Activated naive CD4-positive, alpha-beta T cell treated with anti-CD3 and anti-CD28 coated beads, Interleukin-2, amount 10 ng/mL, durations not matched to agents 7 days and 5 days (primary cell): ENCODE results near the gene RASAL2.
"Not testable (repeated sequence)": the region's sequence is repeated elsewhere in the genome, so short reads cannot be mapped to it uniquely, and the experiment has no call there.

ENCODE experiments used
- CTCF ChIA-PET: fragments of 350-600 bp; sonication (Branson Sonifier 250); formaldehyde crosslinking; loops from one replicate; lab custom pipeline; 2021; ENCODE audit warnings: antibody characterized with exemption; lab: Charles Lee
- DNase-seq: peaks from one replicate; pipeline ENCODE4 v3.0.0-alpha.2; 2020
- H3K27ac Mint-ChIP-seq: one replicate; pipeline ENCODE4 v1.8.0; 2021; ENCODE audit warnings: mild to moderate bottlenecking, moderate library complexity, mixed read lengths
- H3K27me3 Mint-ChIP-seq: one replicate; pipeline ENCODE4 v1.8.0; 2021; ENCODE audit warnings: mild to moderate bottlenecking, mixed read lengths
- H3K36me3 Mint-ChIP-seq: one replicate; pipeline ENCODE4 v1.8.0; 2021; ENCODE audit warnings: mixed read lengths
- H3K4me1 Mint-ChIP-seq: one replicate; pipeline ENCODE4 v1.8.0; 2021; ENCODE audit warnings: mixed read lengths
- H3K4me3 Mint-ChIP-seq: one replicate; pipeline ENCODE4 v1.8.0; 2021; ENCODE audit warnings: mild to moderate bottlenecking, moderate library complexity, mixed read lengths
- H3K9me3 Mint-ChIP-seq: one replicate; pipeline ENCODE4 v1.8.0; 2021; ENCODE audit warnings: mixed read lengths

RASAL2 gene

GRCh38 chr1:178368208-178368607 is 274.3 kb downstream of the RASAL2 start:
- CTCF ChIA-PET: no interaction called here
- Mint-ChIP-seq H3K4me1 (no peaks in the 10 kb centered on the region), H3K36me3 (no peaks in the 10 kb centered on the region), H3K27ac (no peak overlapping the region), H3K27me3 (no peaks in the 10 kb centered on the region), H3K4me3 (no peak overlapping the region), H3K9me3 (no peaks in the 10 kb centered on the region)
- DNase-seq: no peak

- CTCF ChIA-PET: no interaction called here
- no peak overlapping the region for H3K27ac Mint-ChIP-seq
- no peaks in the 10 kb centered on the region for H3K36me3 Mint-ChIP-seq
- no peak overlapping the region for H3K4me3 Mint-ChIP-seq
- H3K9me3 Mint-ChIP-seq: no peaks in the 10 kb centered on the region
- no peaks in the 10 kb centered on the region for H3K4me1 Mint-ChIP-seq
- no peak for DNase-seq
- no peaks in the 10 kb centered on the region for H3K27me3 Mint-ChIP-seq
Measured at GRCh38 chr1:178371235-178371634, 277.3 kb downstream of the RASAL2 start.

- no peaks in the 10 kb centered on the region for H3K36me3 Mint-ChIP-seq
- CTCF ChIA-PET: no interaction called here
- H3K27me3 Mint-ChIP-seq: no peaks in the 10 kb centered on the region
- no peak for DNase-seq
- H3K4me1 Mint-ChIP-seq: no peaks in the 10 kb centered on the region
- H3K4me3 Mint-ChIP-seq: no peak overlapping the region
- no peak overlapping the region for H3K27ac Mint-ChIP-seq
- H3K9me3 Mint-ChIP-seq: no peaks in the 10 kb centered on the region
Measured at GRCh38 chr1:178371933-178372388, 278.1 kb downstream of the RASAL2 start.

GRCh38 chr1:178374016-178374415 is 280.1 kb downstream of the RASAL2 start:
- no peak for DNase-seq
- Mint-ChIP-seq H3K4me1 (no peaks in the 10 kb centered on the region), H3K4me3 (no peak overlapping the region), H3K9me3 (no peaks in the 10 kb centered on the region), H3K27ac (no peak overlapping the region), H3K27me3 (no peaks in the 10 kb centered on the region), H3K36me3 (no peaks in the 10 kb centered on the region)
- CTCF ChIA-PET: no interaction called here

- H3K27me3 Mint-ChIP-seq: no peaks in the 10 kb centered on the region
- no peak overlapping the region for H3K4me3 Mint-ChIP-seq
- H3K9me3 Mint-ChIP-seq: no peaks in the 10 kb centered on the region
- no peaks in the 10 kb centered on the region for H3K36me3 Mint-ChIP-seq
- H3K4me1 Mint-ChIP-seq: no peaks in the 10 kb centered on the region
- no peak for DNase-seq
- CTCF ChIA-PET: interaction anchor here (1.0 kb wide), 1 partner anchor 76 kb away, joined by 3 read pairs; no protein-coding TSS in a partner anchor
- no peak overlapping the region for H3K27ac Mint-ChIP-seq
Measured at GRCh38 chr1:178376008-178376407, 282.1 kb downstream of the RASAL2 start.

- no peak for DNase-seq
- H3K9me3 Mint-ChIP-seq: no peaks in the 10 kb centered on the region
Measured at GRCh38 chr1:178379807-178380206, 285.9 kb downstream of the RASAL2 start.

GRCh38 chr1:178382372-178382771 is 288.5 kb downstream of the RASAL2 start:
- CTCF ChIA-PET: no interaction called here
- no peaks in the 10 kb centered on the region for H3K9me3 Mint-ChIP-seq
- no peak overlapping the region for H3K27ac Mint-ChIP-seq
- no peaks in the 10 kb centered on the region for H3K36me3 Mint-ChIP-seq
- H3K27me3 Mint-ChIP-seq: no peaks in the 10 kb centered on the region
- no peak for DNase-seq
- H3K4me1 Mint-ChIP-seq: no peaks in the 10 kb centered on the region
- H3K4me3 Mint-ChIP-seq: no peak overlapping the region

More at GRCh38 chr1:178379807-178380206, 285.9 kb downstream of the RASAL2 start:
- H3K4me1 Mint-ChIP-seq: no peaks in the 10 kb centered on the region
- CTCF ChIA-PET: no interaction called here
- H3K4me3 Mint-ChIP-seq: no peak overlapping the region
- H3K27me3 Mint-ChIP-seq: no peaks in the 10 kb centered on the region
- H3K36me3 Mint-ChIP-seq: no peaks in the 10 kb centered on the region
- H3K27ac Mint-ChIP-seq: no peak overlapping the region

GRCh38 chr1:178385662-178386061 is 291.8 kb downstream of the RASAL2 start:
- H3K4me1 Mint-ChIP-seq: no peaks in the 10 kb centered on the region
- no peaks in the 10 kb centered on the region for H3K9me3 Mint-ChIP-seq
- no peaks in the 10 kb centered on the region for H3K36me3 Mint-ChIP-seq
- H3K27me3 Mint-ChIP-seq: no peaks in the 10 kb centered on the region
- no peak overlapping the region for H3K4me3 Mint-ChIP-seq
- CTCF ChIA-PET: no interaction called here
- DNase-seq: no peak
- H3K27ac Mint-ChIP-seq: no peak overlapping the region

- Mint-ChIP-seq H3K27ac (no peak overlapping the region), H3K36me3 (no peaks in the 10 kb centered on the region), H3K27me3 (no peaks in the 10 kb centered on the region), H3K9me3 (no peaks in the 10 kb centered on the region), H3K4me3 (no peak overlapping the region), H3K4me1 (no peaks in the 10 kb centered on the region)
- CTCF ChIA-PET: no interaction called here
- no peak for DNase-seq
Measured at GRCh38 chr1:178388418-178389145, 294.7 kb downstream of the RASAL2 start.

- Mint-ChIP-seq H3K27me3 (no peaks in the 10 kb centered on the region), H3K9me3 (no peaks in the 10 kb centered on the region), H3K27ac (no peak overlapping the region), H3K4me3 (no peak overlapping the region), H3K36me3 (no peaks in the 10 kb centered on the region), H3K4me1 (no peaks in the 10 kb centered on the region)
- DNase-seq: no peak
- CTCF ChIA-PET: no interaction called here
Measured at GRCh38 chr1:178389441-178389840, 295.5 kb downstream of the RASAL2 start.

GRCh38 chr1:178390280-178390679 is 296.4 kb downstream of the RASAL2 start:
- not testable (repeated sequence) for H3K4me3 Mint-ChIP-seq, H3K9me3 Mint-ChIP-seq, H3K27me3 Mint-ChIP-seq, H3K4me1 Mint-ChIP-seq, H3K36me3 Mint-ChIP-seq, DNase-seq, H3K27ac Mint-ChIP-seq
- CTCF ChIA-PET: interaction anchor here (0.7 kb wide), 1 partner anchor 91 kb away, joined by 4 read pairs; no protein-coding TSS in a partner anchor

GRCh38 chr1:178393370-178393769 is 299.5 kb downstream of the RASAL2 start:
- DNase-seq: no peak
- no peaks in the 10 kb centered on the region for H3K36me3 Mint-ChIP-seq
- no peaks in the 10 kb centered on the region for H3K9me3 Mint-ChIP-seq
- no peaks in the 10 kb centered on the region for H3K27me3 Mint-ChIP-seq
- H3K4me3 Mint-ChIP-seq: no peak overlapping the region
- CTCF ChIA-PET: no interaction called here
- H3K4me1 Mint-ChIP-seq: no peaks in the 10 kb centered on the region
- H3K27ac Mint-ChIP-seq: no peak overlapping the region

- Mint-ChIP-seq H3K27ac (no peak overlapping the region), H3K36me3 (no peaks in the 10 kb centered on the region), H3K4me1 (no peaks in the 10 kb centered on the region), H3K4me3 (no peak overlapping the region), H3K27me3 (no peaks in the 10 kb centered on the region), H3K9me3 (no peaks in the 10 kb centered on the region)
- CTCF ChIA-PET: no interaction called here
- DNase-seq: no peak
Measured at GRCh38 chr1:178396789-178397188, 302.9 kb downstream of the RASAL2 start.

- no peaks in the 10 kb centered on the region for H3K9me3 Mint-ChIP-seq
- no peak for DNase-seq
- CTCF ChIA-PET: no interaction called here
- no peaks in the 10 kb centered on the region for H3K4me1 Mint-ChIP-seq
- no peak overlapping the region for H3K4me3 Mint-ChIP-seq
- no peaks in the 10 kb centered on the region for H3K27me3 Mint-ChIP-seq
- H3K36me3 Mint-ChIP-seq: no peaks in the 10 kb centered on the region
- no peak overlapping the region for H3K27ac Mint-ChIP-seq
Measured at GRCh38 chr1:178397678-178398077, 303.8 kb downstream of the RASAL2 start.

- H3K36me3 Mint-ChIP-seq: no peaks in the 10 kb centered on the region
- H3K27ac Mint-ChIP-seq: no peak overlapping the region
- H3K4me1 Mint-ChIP-seq: no peaks in the 10 kb centered on the region
- CTCF ChIA-PET: no interaction called here
- H3K9me3 Mint-ChIP-seq: no peaks in the 10 kb centered on the region
- DNase-seq: no peak
- H3K4me3 Mint-ChIP-seq: no peak overlapping the region
- no peaks in the 10 kb centered on the region for H3K27me3 Mint-ChIP-seq
Measured at GRCh38 chr1:178399177-178399728, 305.3 kb downstream of the RASAL2 start.
